HG03469 (cell line): ENCODE results near the gene IRF2BPL.
A peak's percentile ranks its signal among the peaks of the same experiment; 100 is the strongest.
"Not testable (repeated sequence)": the region's sequence is repeated elsewhere in the genome, so short reads cannot be mapped to it uniquely, and the experiment has no call there.

Experiments used
- ATAC-seq: cut with Tn5 transposase; IDR thresholded peaks from one replicate; pipeline ENCODE4 v1.9.1; 2021; ENCODE audit warnings: mild to moderate bottlenecking, moderate library complexity, moderate number of reproducible peaks; ENCODE audit not compliant: unreplicated experiment

Gene IRF2BPL

GRCh38 chr14:77036484-77037214 lies 8.1 kb upstream of the IRF2BPL start:
- ATAC-seq: no peak

GRCh38 chr14:77035267-77035666 lies 6.8 kb upstream of the IRF2BPL start:
- ATAC-seq: no peak

GRCh38 chr14:77033622-77034589 lies 5.4 kb upstream of the IRF2BPL start:
- ATAC-seq: peak; percentile 46

GRCh38 chr14:77032844-77033621 lies 4.5 kb upstream of the IRF2BPL start:
- ATAC-seq: peak; percentile 5

GRCh38 chr14:77032491-77032843 lies 4.0 kb upstream of the IRF2BPL start:
- no peak for ATAC-seq

GRCh38 chr14:77031759-77032490 lies 3.4 kb upstream of the IRF2BPL start:
- no peak for ATAC-seq

GRCh38 chr14:77027538-77028383 lies 747 bp downstream of the IRF2BPL start:
- ATAC-seq: peak; percentile 4

- no peak for ATAC-seq
Observed at GRCh38 chr14:77026930-77027537, 1.5 kb downstream of the IRF2BPL start.

GRCh38 chr14:77026166-77026929 lies 2.2 kb downstream of the IRF2BPL start:
- no peak for ATAC-seq

GRCh38 chr14:77025744-77026165 lies 2.8 kb downstream of the IRF2BPL start:
- no peak for ATAC-seq

GRCh38 chr14:77024171-77024691 lies 4.3 kb downstream of the IRF2BPL start:
- ATAC-seq: no peak

GRCh38 chr14:77023001-77023996 lies 5.2 kb downstream of the IRF2BPL start:
- no peak for ATAC-seq

GRCh38 chr14:77022236-77022852 lies 6.2 kb downstream of the IRF2BPL start:
- no peak for ATAC-seq

- not testable (repeated sequence) for ATAC-seq
Observed at GRCh38 chr14:77021424-77021823, 7.1 kb downstream of the IRF2BPL start.

- ATAC-seq: no peak
Observed at GRCh38 chr14:77018785-77019184, 9.7 kb downstream of the IRF2BPL start.

GRCh38 chr14:77017666-77018065 lies 10.8 kb downstream of the IRF2BPL start:
- no peak for ATAC-seq
